ENCODE measurements around the gene TRIM65.

TRIM65 gene

GRCh38 chr17:75878174-75878998, 18.4 kb downstream of the TRIM65 start, which contains the start of gene TRIM47:
TSS of gene TRIM47 (minus strand) at chr17:75878581. CDS start at chr17:75878548, 33 bp downstream.
- no peak within 1 kb of the TSS for H3K4ac ChIP-seq (ENCODE audit: low read depth, low read length)
- WGBS (ENCODE audit: extremely low coverage, insufficient coverage, low lambda C conversion rate): no CpG with 5 or more reads among the region's 87 CpGs
- DNase-seq: peak; percentile 77

DNA sequence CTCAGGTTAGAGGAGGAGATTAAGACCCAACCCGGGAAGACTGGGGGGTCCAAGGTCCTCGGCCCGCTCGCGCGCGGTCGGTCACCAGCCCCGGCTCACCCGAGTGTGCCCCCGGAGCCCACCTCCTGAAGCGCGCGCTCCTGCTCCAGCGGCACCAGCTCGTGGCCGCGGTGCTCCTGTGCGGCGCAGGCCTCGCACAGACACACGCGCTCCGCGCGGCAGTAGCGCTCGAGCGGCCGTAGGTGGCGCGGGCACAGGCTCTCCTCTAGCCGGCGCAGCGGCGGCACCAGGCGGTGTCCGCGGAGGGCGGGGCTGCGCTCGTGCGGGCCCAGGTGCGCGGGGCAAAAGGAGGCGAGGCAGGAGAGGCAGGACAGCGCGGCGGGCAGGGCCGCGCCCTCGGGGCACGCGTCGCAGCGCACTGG, 19.0 kb downstream of the TRIM65 start:
- Histone ChIP-seq H3K79me2 (ENCODE audit: control insufficient read depth, insufficient read depth, low read length) (no peaks in the 10 kb centered on the region), H2BK15ac (replicated peaks; ENCODE audit: low read depth) (no peak overlapping the region), H4K5ac (ENCODE audit: low read length) (no peak overlapping the region), H3K56ac (ENCODE audit: low read length) (peak overlapping the region; percentile 83), H3K18ac (ENCODE audit: low read length) (no peak overlapping the region), H3K4me3 (ENCODE audit: low read length) (peak overlapping the region; percentile 12), H2AK5ac (ENCODE audit: low read length) (no peak overlapping the region), H3K4me1 (ENCODE audit: control insufficient read depth, low read depth, low read length) (no peaks in the 10 kb centered on the region), H3K23ac (ENCODE audit: low read length) (no peak overlapping the region), H3K9ac (ENCODE audit: low read length) (peak overlapping the region; percentile 58), H2BK5ac (ENCODE audit: low read length) (no peak overlapping the region), H3K36me3 (ENCODE audit: control insufficient read depth, insufficient read depth, low read length) (no peaks in the 10 kb centered on the region), H3K4me2 (ENCODE audit: low read length) (peak overlapping the region; percentile 80), H2BK120ac (ENCODE audit: low read depth, low read length) (no peak overlapping the region), H3K27me3 (ENCODE audit: insufficient read depth, low read length, poor library complexity) (no peaks in the 10 kb centered on the region), H4K8ac (ENCODE audit: low read depth, low read length) (no peak overlapping the region), H3K79me1 (ENCODE audit: low read length) (no peaks in the 10 kb centered on the region), H3K27ac (ENCODE audit: low read depth, low read length) (no peak overlapping the region), H3K4ac (ENCODE audit: low read depth, low read length) (no peak overlapping the region)
- peak; percentile 85 for DNase-seq
- WGBS (ENCODE audit: extremely low coverage, insufficient coverage, low lambda C conversion rate): no CpG with 5 or more reads among the region's 56 CpGs

More at GRCh38 chr17:75878174-75878998, 18.4 kb downstream of the TRIM65 start, which contains the start of gene TRIM47:
- no peak within 1 kb of the TSS for H3K23ac ChIP-seq (ENCODE audit: low read length)
- H3K27me3 ChIP-seq (ENCODE audit: insufficient read depth, low read length, poor library complexity): no peaks in the 10 kb centered on the region
- no peak within 1 kb of the TSS for H3K27ac ChIP-seq (ENCODE audit: low read depth, low read length)
- no peaks in the 10 kb centered on the region for H3K36me3 ChIP-seq (ENCODE audit: control insufficient read depth, insufficient read depth, low read length)
- H4K5ac ChIP-seq (ENCODE audit: low read length): no peak within 1 kb of the TSS
- H3K4me3 ChIP-seq (ENCODE audit: low read length): peak within 1 kb of the TSS; percentile 12
- no peak within 1 kb of the TSS for H4K8ac ChIP-seq (ENCODE audit: low read depth, low read length)
- H3K79me1 ChIP-seq (ENCODE audit: low read length): no peaks in the 10 kb centered on the region
- H3K56ac ChIP-seq (ENCODE audit: low read length): peak within 1 kb of the TSS; percentile 83
- no peak within 1 kb of the TSS for H2AK5ac ChIP-seq (ENCODE audit: low read length)
- no peak within 1 kb of the TSS for H3K18ac ChIP-seq (ENCODE audit: low read length)
- no peak within 1 kb of the TSS for H2BK15ac ChIP-seq (replicated peaks; ENCODE audit: low read depth)
- H2BK120ac ChIP-seq (ENCODE audit: low read depth, low read length): no peak within 1 kb of the TSS
- H3K9ac ChIP-seq (ENCODE audit: low read length): peak within 1 kb of the TSS; percentile 58
- peak within 1 kb of the TSS; percentile 80 for H3K4me2 ChIP-seq (ENCODE audit: low read length)
- no peaks in the 10 kb centered on the region for H3K4me1 ChIP-seq (ENCODE audit: control insufficient read depth, low read depth, low read length)
- H2BK5ac ChIP-seq (ENCODE audit: low read length): no peak within 1 kb of the TSS
- no peaks in the 10 kb centered on the region for H3K79me2 ChIP-seq (ENCODE audit: control insufficient read depth, insufficient read depth, low read length)

GRCh38 chr17:75876938-75877751, 19.6 kb downstream of the TRIM65 start:
- Histone ChIP-seq H3K79me1 (ENCODE audit: low read length) (no peaks in the 10 kb centered on the region), H3K4ac (ENCODE audit: low read depth, low read length) (no peak overlapping the region), H3K27me3 (ENCODE audit: insufficient read depth, low read length, poor library complexity) (no peaks in the 10 kb centered on the region), H3K23ac (ENCODE audit: low read length) (no peak overlapping the region), H3K4me2 (ENCODE audit: low read length) (peak overlapping the region; percentile 80), H2AK5ac (ENCODE audit: low read length) (no peak overlapping the region), H2BK120ac (ENCODE audit: low read depth, low read length) (no peak overlapping the region), H2BK5ac (ENCODE audit: low read length) (no peak overlapping the region), H3K4me1 (ENCODE audit: control insufficient read depth, low read depth, low read length) (no peaks in the 10 kb centered on the region), H3K56ac (ENCODE audit: low read length) (peak overlapping the region; percentile 83), H3K79me2 (ENCODE audit: control insufficient read depth, insufficient read depth, low read length) (no peaks in the 10 kb centered on the region), H3K4me3 (ENCODE audit: low read length) (peak overlapping the region; percentile 12), H2BK15ac (replicated peaks; ENCODE audit: low read depth) (no peak overlapping the region), H4K8ac (ENCODE audit: low read depth, low read length) (no peak overlapping the region), H3K9ac (ENCODE audit: low read length) (peak overlapping the region; percentile 58), H3K27ac (ENCODE audit: low read depth, low read length) (no peak overlapping the region), H3K36me3 (ENCODE audit: control insufficient read depth, insufficient read depth, low read length) (no peaks in the 10 kb centered on the region), H3K18ac (ENCODE audit: low read length) (no peak overlapping the region), H4K5ac (ENCODE audit: low read length) (no peak overlapping the region)
- no CpG with 5 or more reads among the region's 41 CpGs for WGBS (ENCODE audit: extremely low coverage, insufficient coverage, low lambda C conversion rate)
- peak; percentile 44 for DNase-seq

DNA sequence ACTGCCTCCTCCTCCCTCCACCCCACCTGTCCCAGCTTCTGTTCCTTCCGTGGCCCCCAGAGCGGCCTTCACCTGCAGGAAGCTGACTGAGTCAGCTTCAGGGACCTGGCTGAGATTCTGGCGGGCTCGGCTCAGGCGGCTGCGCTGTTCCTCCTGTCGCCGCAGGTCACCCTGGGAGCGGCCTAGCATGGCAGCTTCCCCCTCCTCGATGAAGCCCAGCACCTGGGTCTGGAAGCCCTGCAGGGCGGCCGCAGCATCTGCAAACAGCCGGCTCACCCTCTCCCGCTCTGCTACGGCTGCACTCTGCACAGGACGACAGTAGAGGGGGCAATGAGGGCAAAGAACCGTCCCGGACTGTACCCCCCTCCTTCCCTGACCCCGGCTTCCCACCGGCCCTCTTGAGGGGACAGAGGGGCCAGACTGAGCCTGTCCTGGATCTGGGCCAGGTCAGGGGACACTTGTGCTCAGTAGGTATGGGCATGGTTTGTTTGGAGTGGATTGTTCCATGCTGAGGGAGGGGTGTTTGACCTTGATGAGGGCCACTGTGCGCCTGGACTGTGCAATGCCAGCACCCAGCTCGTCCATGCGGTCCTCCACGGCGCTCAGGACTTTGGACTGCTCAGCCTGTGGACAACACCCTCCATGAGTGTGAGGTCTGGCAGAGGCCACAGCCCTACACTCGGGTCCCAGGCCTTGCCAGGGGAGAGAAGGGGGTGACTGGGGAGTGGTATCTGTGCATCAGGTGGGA, 20.4 kb downstream of the TRIM65 start:
- H4K8ac ChIP-seq (ENCODE audit: low read depth, low read length): no peak overlapping the region
- H3K27me3 ChIP-seq (ENCODE audit: insufficient read depth, low read length, poor library complexity): no peaks in the 10 kb centered on the region
- DNase-seq: peak; percentile 74

GRCh38 chr17:75875940-75876189, 20.9 kb downstream of the TRIM65 start:
- no peak overlapping the region for H3K9ac ChIP-seq (ENCODE audit: low read length)
- H3K18ac ChIP-seq (ENCODE audit: low read length): no peak overlapping the region
- H4K5ac ChIP-seq (ENCODE audit: low read length): no peak overlapping the region
- no peak for DNase-seq
- H2BK120ac ChIP-seq (ENCODE audit: low read depth, low read length): no peak overlapping the region
- no CpG with 5 or more reads among the region's 5 CpGs for WGBS (ENCODE audit: extremely low coverage, insufficient coverage, low lambda C conversion rate)
- no peaks in the 10 kb centered on the region for H3K79me1 ChIP-seq (ENCODE audit: low read length)
- H4K8ac ChIP-seq (ENCODE audit: low read depth, low read length): no peak overlapping the region
- no peaks in the 10 kb centered on the region for H3K4me1 ChIP-seq (ENCODE audit: control insufficient read depth, low read depth, low read length)
- no peak overlapping the region for H3K23ac ChIP-seq (ENCODE audit: low read length)
- no peak overlapping the region for H3K4me3 ChIP-seq (ENCODE audit: low read length)
- no peak overlapping the region for H2BK15ac ChIP-seq (replicated peaks; ENCODE audit: low read depth)
- no peak overlapping the region for H3K27ac ChIP-seq (ENCODE audit: low read depth, low read length)
- H3K79me2 ChIP-seq (ENCODE audit: control insufficient read depth, insufficient read depth, low read length): no peaks in the 10 kb centered on the region
- H3K36me3 ChIP-seq (ENCODE audit: control insufficient read depth, insufficient read depth, low read length): no peaks in the 10 kb centered on the region
- no peak overlapping the region for H3K56ac ChIP-seq (ENCODE audit: low read length)
- no peaks in the 10 kb centered on the region for H3K27me3 ChIP-seq (ENCODE audit: insufficient read depth, low read length, poor library complexity)
- H3K4me2 ChIP-seq (ENCODE audit: low read length): no peak overlapping the region
- H2AK5ac ChIP-seq (ENCODE audit: low read length): no peak overlapping the region
- no peak overlapping the region for H2BK5ac ChIP-seq (ENCODE audit: low read length)
- no peak overlapping the region for H3K4ac ChIP-seq (ENCODE audit: low read depth, low read length)

More for the DNA sequence above, 20.4 kb downstream of the TRIM65 start:
- Histone ChIP-seq H3K23ac (ENCODE audit: low read length) (no peak overlapping the region), H3K4me2 (ENCODE audit: low read length) (no peak overlapping the region), H4K5ac (ENCODE audit: low read length) (no peak overlapping the region), H3K56ac (ENCODE audit: low read length) (peak overlapping the region; percentile 1), H3K27ac (ENCODE audit: low read depth, low read length) (no peak overlapping the region), H2BK120ac (ENCODE audit: low read depth, low read length) (no peak overlapping the region), H3K4me3 (ENCODE audit: low read length) (no peak overlapping the region), H3K4me1 (ENCODE audit: control insufficient read depth, low read depth, low read length) (no peaks in the 10 kb centered on the region), H2AK5ac (ENCODE audit: low read length) (no peak overlapping the region), H2BK15ac (replicated peaks; ENCODE audit: low read depth) (no peak overlapping the region), H3K18ac (ENCODE audit: low read length) (no peak overlapping the region), H3K9ac (ENCODE audit: low read length) (no peak overlapping the region), H3K79me1 (ENCODE audit: low read length) (no peaks in the 10 kb centered on the region), H3K4ac (ENCODE audit: low read depth, low read length) (no peak overlapping the region), H3K36me3 (ENCODE audit: control insufficient read depth, insufficient read depth, low read length) (no peaks in the 10 kb centered on the region), H2BK5ac (ENCODE audit: low read length) (no peak overlapping the region), H3K79me2 (ENCODE audit: control insufficient read depth, insufficient read depth, low read length) (no peaks in the 10 kb centered on the region)
- WGBS (ENCODE audit: extremely low coverage, insufficient coverage, low lambda C conversion rate): no CpG with 5 or more reads among the region's 26 CpGs
